ENCODE results near the gene GPR135.
"Not testable (repeated sequence)": the region's sequence is repeated elsewhere in the genome, so short reads cannot be mapped to it uniquely, and the experiment has no call there.

GPR135 gene

DNA sequence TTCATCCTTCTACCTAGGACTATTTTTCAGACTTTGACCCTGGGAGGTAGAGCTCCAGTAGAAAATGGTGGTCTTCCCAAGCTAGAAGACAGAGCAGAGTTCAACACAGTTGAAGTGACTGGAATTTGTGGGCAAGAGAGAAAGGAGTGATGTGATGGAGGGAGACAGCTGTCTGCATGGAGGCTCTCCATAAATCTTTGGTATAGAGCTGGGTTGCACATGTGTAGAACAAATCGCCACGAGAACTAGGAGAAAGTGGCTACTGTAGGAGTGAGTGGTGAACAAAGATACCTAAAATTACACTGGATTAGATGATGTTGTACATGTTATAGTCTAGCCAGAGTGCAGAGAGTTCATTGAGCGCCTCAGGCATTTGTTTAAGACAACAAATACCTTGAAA, 14.5 kb downstream of the GPR135 start:
- Histone ChIP-seq H4K20me1 (ENCODE audit: insufficient read depth) (no peaks in the 10 kb centered on the region), H3K4me2 (no peak overlapping the region), H3K9ac (no peak overlapping the region), H3K36me3 (ENCODE audit: insufficient read depth) (no peaks in the 10 kb centered on the region), H3K79me2 (ENCODE audit: insufficient read depth, low read depth) (no peaks in the 10 kb centered on the region), H3K4me3 (IDR thresholded peaks at IDR 0.05; ENCODE audit: insufficient read depth, low read depth, low read length) (no peak overlapping the region), H3K4me1 (ENCODE audit: low read depth, poor library complexity, severe bottlenecking) (no peaks in the 10 kb centered on the region), H2AFZ (ENCODE audit: low read depth) (no peak overlapping the region), H3K27ac (no peak overlapping the region), H3K27me3 (ENCODE audit: insufficient read depth, low read depth) (no peaks in the 10 kb centered on the region)
- TF ChIP-seq, protein P1, sequence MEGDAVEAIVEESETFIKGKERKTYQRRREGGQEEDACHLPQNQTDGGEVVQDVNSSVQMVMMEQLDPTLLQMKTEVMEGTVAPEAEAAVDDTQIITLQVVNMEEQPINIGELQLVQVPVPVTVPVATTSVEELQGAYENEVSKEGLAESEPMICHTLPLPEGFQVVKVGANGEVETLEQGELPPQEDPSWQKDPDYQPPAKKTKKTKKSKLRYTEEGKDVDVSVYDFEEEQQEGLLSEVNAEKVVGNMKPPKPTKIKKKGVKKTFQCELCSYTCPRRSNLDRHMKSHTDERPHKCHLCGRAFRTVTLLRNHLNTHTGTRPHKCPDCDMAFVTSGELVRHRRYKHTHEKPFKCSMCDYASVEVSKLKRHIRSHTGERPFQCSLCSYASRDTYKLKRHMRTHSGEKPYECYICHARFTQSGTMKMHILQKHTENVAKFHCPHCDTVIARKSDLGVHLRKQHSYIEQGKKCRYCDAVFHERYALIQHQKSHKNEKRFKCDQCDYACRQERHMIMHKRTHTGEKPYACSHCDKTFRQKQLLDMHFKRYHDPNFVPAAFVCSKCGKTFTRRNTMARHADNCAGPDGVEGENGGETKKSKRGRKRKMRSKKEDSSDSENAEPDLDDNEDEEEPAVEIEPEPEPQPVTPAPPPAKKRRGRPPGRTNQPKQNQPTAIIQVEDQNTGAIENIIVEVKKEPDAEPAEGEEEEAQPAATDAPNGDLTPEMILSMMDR (conservative IDR thresholded peaks at IDR 0.05; ENCODE audit: low read depth, low read length): no peak

DNA sequence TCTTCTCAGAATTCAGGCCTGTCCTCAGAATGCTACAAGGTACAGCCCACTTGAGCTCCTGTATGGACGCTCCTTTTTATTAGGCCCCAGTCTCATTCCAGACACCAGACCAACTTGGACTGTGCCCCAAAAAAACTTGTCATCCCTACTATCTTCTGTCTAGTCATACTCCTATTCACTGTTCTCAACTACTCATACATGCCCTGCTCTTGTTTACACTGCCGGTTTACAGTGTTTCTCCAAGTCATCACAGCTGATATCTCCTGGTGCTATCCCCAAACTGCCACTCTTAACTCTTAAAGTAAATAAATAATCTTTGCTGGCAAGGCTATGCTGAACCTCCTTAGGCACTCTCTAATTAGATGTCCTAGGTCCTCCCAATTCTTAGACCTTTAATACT, 16.5 kb downstream of the GPR135 start:
- not testable (repeated sequence) for H3K79me2 ChIP-seq (ENCODE audit: insufficient read depth, low read depth); H4K20me1 ChIP-seq (ENCODE audit: insufficient read depth); H3K27ac ChIP-seq; H3K4me1 ChIP-seq (ENCODE audit: low read depth, poor library complexity, severe bottlenecking); H3K4me2 ChIP-seq; H3K4me3 ChIP-seq (IDR thresholded peaks at IDR 0.05; ENCODE audit: insufficient read depth, low read depth, low read length); H3K9ac ChIP-seq; H2AFZ ChIP-seq (ENCODE audit: low read depth); H3K27me3 ChIP-seq (ENCODE audit: insufficient read depth, low read depth); H3K36me3 ChIP-seq (ENCODE audit: insufficient read depth)

DNA sequence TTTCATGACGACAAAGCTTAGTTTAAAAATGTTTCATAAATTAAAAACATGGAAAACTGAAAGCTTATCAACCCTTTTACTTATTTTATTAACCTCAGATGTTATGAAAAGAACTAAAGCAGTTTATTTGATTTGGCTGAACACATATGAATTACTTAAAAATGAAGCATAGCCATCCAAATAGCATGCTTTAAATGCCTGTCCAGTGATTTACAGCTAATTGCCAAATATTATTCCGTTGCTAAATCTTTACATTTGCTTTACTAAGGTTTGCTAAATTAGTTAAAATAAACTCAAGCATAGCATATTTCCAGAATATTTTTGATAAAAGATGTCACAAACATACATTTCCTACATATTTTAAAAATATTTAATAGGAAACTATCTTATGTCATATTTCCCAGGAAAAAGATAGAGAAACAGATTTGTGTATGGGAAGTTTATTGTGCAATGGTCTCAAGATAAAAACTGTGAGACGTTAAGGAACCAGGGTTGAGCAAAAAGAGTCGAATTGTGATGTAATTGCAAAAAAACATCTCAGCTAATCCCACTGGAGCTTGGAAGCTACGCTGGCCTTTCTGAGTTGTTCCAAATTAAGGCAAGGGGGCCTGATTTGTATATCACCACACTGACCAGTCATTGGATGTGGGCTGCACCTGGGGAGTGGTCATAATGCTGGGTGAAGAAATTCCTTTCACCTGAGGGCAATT, 25.8 kb downstream of the GPR135 start:
- Histone ChIP-seq H2AFZ (ENCODE audit: low read depth) (no peak overlapping the region), H3K9ac (no peak overlapping the region), H3K27me3 (ENCODE audit: insufficient read depth, low read depth) (no peaks in the 10 kb centered on the region), H3K4me3 (IDR thresholded peaks at IDR 0.05; ENCODE audit: insufficient read depth, low read depth, low read length) (no peak overlapping the region), H4K20me1 (ENCODE audit: insufficient read depth) (no peaks in the 10 kb centered on the region), H3K27ac (no peak overlapping the region), H3K79me2 (ENCODE audit: insufficient read depth, low read depth) (no peaks in the 10 kb centered on the region), H3K4me1 (ENCODE audit: low read depth, poor library complexity, severe bottlenecking) (no peaks in the 10 kb centered on the region), H3K36me3 (ENCODE audit: insufficient read depth) (no peaks in the 10 kb centered on the region), H3K4me2 (no peak overlapping the region)
- TF ChIP-seq, protein P1 (conservative IDR thresholded peaks at IDR 0.05; ENCODE audit: low read depth, low read length): no peak

DNA sequence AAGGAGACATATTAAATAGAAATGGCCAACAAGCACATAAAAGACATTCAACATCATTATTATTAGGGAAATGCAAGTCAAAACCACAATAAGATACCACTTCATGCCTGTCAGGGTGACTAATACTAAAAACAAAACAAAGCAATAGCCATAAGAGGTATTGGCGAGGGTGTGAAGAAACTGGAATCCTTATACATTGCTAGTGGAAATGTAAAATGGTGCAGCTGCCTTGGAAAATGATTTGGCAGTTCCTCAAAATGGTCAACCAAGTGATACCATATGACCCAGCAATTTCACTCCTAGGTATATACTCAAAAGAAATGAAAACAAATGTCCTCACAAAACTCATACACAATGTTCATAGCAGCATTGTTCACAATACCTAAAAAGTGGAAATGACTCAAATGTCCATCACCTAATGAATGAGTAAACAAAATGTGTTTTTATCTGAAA, 27.0 kb downstream of the GPR135 start:
- H3K79me2 ChIP-seq (ENCODE audit: insufficient read depth, low read depth): no peaks in the 10 kb centered on the region
- H4K20me1 ChIP-seq (ENCODE audit: insufficient read depth): no peaks in the 10 kb centered on the region
- no peak overlapping the region for H2AFZ ChIP-seq (ENCODE audit: low read depth)
- H3K27me3 ChIP-seq (ENCODE audit: insufficient read depth, low read depth): no peaks in the 10 kb centered on the region
- TF ChIP-seq, protein P1 (conservative IDR thresholded peaks at IDR 0.05; ENCODE audit: low read depth, low read length): no peak
- H3K27ac ChIP-seq: no peak overlapping the region
- no peak overlapping the region for H3K9ac ChIP-seq
- no peak overlapping the region for H3K4me3 ChIP-seq (IDR thresholded peaks at IDR 0.05; ENCODE audit: insufficient read depth, low read depth, low read length)
- H3K4me2 ChIP-seq: no peak overlapping the region
- H3K4me1 ChIP-seq (ENCODE audit: low read depth, poor library complexity, severe bottlenecking): no peaks in the 10 kb centered on the region
- H3K36me3 ChIP-seq (ENCODE audit: insufficient read depth): no peaks in the 10 kb centered on the region

DNA sequence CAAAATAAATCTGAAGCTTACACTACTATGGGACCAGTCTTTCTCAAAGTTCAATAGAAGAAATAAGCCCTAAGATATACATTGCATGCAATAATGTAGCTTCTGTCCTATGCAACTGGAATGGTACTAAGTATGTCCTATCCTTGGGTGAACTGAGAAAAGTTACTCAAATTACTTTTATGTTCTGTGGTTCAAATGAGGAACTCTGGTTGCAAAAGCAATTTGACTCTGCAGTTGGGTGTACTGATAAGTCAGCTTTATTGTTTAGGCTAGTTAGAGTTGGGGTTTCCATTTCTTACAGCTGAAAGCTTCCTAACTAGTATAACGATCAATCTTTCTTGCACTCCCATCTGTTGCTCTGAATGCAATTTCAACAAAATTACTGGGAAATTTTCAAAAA, 29.2 kb downstream of the GPR135 start:
- Histone ChIP-seq H3K27me3 (ENCODE audit: insufficient read depth, low read depth) (no peaks in the 10 kb centered on the region), H3K36me3 (ENCODE audit: insufficient read depth) (no peaks in the 10 kb centered on the region), H3K4me2 (no peak overlapping the region), H3K4me3 (IDR thresholded peaks at IDR 0.05; ENCODE audit: insufficient read depth, low read depth, low read length) (no peak overlapping the region), H3K27ac (no peak overlapping the region), H4K20me1 (ENCODE audit: insufficient read depth) (no peaks in the 10 kb centered on the region), H2AFZ (ENCODE audit: low read depth) (no peak overlapping the region), H3K4me1 (ENCODE audit: low read depth, poor library complexity, severe bottlenecking) (no peaks in the 10 kb centered on the region), H3K9ac (no peak overlapping the region), H3K79me2 (ENCODE audit: insufficient read depth, low read depth) (no peaks in the 10 kb centered on the region)
- TF ChIP-seq, protein P1 (conservative IDR thresholded peaks at IDR 0.05; ENCODE audit: low read depth, low read length): no peak
